Right lobe of liver (tissue), 4 donors: Measurements from ENCODE around the gene TMEM44.

Experiments
- POLR2A ChIP-seq: fragments of 450-650 bp; IDR thresholded peaks from one replicate; pipeline ENCODE4 v1.6.1; 2017; ENCODE audit warnings: antibody characterized with exemption, mild to moderate bottlenecking
- TF ChIP-seq, protein P1 (sequence below), 4 donors: fragments of 200-600 bp in 3 of 4; fragments of 450-650 bp in 1 of 4; IDR thresholded peaks; one replicate each; pipeline versions ENCODE4 v1.5.1 to v1.8.0; 2016 to 2022; ENCODE audit warnings: antibody characterized with exemption in 4 of 4, mild to moderate bottlenecking in 2 of 4
- donor health status: DM: no; HTN: no; CAD: no.
- donor health status: DM: no; HTN: no; CAD: no.
- donor health status: DM: no; HTN: yes; CAD: no.

DNA sequence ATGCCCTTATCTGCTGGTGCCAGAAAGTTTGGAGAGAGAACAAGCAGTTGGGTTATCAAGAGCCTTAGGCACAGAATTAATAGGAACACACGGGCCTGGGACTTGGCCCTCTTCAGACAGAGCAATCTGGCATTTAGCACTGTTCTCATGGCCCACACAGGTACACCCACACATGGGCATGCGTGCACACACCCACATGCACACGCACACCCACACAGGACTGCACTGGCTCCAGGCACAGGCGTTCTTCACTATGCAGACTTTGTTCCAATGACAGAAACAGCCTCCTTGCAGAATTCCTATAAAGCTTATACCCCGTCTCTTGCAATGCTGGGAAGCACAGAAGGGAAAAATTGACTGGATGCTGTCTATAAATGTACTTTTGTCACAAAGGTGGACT lies 36.3 kb downstream of the TMEM44 start:
- TF ChIP-seq, protein P1, sequence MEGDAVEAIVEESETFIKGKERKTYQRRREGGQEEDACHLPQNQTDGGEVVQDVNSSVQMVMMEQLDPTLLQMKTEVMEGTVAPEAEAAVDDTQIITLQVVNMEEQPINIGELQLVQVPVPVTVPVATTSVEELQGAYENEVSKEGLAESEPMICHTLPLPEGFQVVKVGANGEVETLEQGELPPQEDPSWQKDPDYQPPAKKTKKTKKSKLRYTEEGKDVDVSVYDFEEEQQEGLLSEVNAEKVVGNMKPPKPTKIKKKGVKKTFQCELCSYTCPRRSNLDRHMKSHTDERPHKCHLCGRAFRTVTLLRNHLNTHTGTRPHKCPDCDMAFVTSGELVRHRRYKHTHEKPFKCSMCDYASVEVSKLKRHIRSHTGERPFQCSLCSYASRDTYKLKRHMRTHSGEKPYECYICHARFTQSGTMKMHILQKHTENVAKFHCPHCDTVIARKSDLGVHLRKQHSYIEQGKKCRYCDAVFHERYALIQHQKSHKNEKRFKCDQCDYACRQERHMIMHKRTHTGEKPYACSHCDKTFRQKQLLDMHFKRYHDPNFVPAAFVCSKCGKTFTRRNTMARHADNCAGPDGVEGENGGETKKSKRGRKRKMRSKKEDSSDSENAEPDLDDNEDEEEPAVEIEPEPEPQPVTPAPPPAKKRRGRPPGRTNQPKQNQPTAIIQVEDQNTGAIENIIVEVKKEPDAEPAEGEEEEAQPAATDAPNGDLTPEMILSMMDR (IDR thresholded peaks at IDR 0.05), result no peak
- no peak for TF ChIP-seq POLR2A
